Aorta (tissue), 5 donors: Measurements from ENCODE around the gene SDF2L1. TPM values are rescaled to one million over a fixed set of nuclear protein-coding genes. Genes with fewer than 3 reads are reported as not detected.
"Not testable (repeated sequence)": the region's sequence is repeated elsewhere in the genome, so short reads cannot be mapped to it uniquely, and the experiment has no call there.

Experiments used
- ATAC-seq: fragments of 200-7000 bp; cut with Tn5 transposase; one replicate; pipeline ENCODE4 v1.9.1; 2022; ENCODE audit warnings: moderate library complexity; ENCODE audit not compliant: low FRiP score
- DNase-seq, 2 donors: peaks; one replicate each; pipeline ENCODE4 v3.0.0-alpha.2; 2020
- H3K27ac ChIP-seq, 2 donors: one replicate each; pipeline ENCODE4 v1.5.1; 2013; ENCODE audit warnings: low read length in 2 of 2, mild to moderate bottlenecking in 2 of 2, moderate library complexity in 2 of 2, control low read depth in 1 of 2, inconsistent platforms in 1 of 2, low read depth in 1 of 2
- H3K27me3 ChIP-seq, 2 donors: one replicate each; pipeline ENCODE4 v1.6.1; 2013; ENCODE audit warnings: control low read depth in 1 of 2, low read length in 1 of 2, mild to moderate bottlenecking in 1 of 2, moderate library complexity in 1 of 2; ENCODE audit not compliant: insufficient read depth in 2 of 2, control insufficient read depth in 1 of 2
- H3K36me3 ChIP-seq, 2 donors: one replicate each; pipeline ENCODE4 v1.6.1; 2013; ENCODE audit warnings: control low read depth in 1 of 2, low read length in 1 of 2, mild to moderate bottlenecking in 1 of 2; ENCODE audit not compliant: insufficient read depth in 2 of 2, control insufficient read depth in 1 of 2
- H3K4me1 ChIP-seq, 2 donors: one replicate each; pipeline ENCODE4 v1.6.1; 2013; ENCODE audit warnings: low read length in 2 of 2, control low read depth in 1 of 2, mild to moderate bottlenecking in 1 of 2, moderate library complexity in 1 of 2; ENCODE audit not compliant: insufficient read depth in 2 of 2, control insufficient read depth in 1 of 2
- H3K4me3 ChIP-seq, 2 donors: one replicate each; pipeline ENCODE4 v1.5.1; 2013; ENCODE audit warnings: low read length in 2 of 2, control low read depth in 1 of 2, mild to moderate bottlenecking in 1 of 2
- H3K9me3 ChIP-seq: one replicate; pipeline ENCODE4 v1.6.1; 2013; ENCODE audit warnings: mild to moderate bottlenecking, low read length; ENCODE audit not compliant: control insufficient read depth
- WGBS, 2 donors: extraction: QIAGEN DNeasy Blood & Tissue Kit; methylation state at CpG; one replicate each; pipeline ENCODE4 v1.1.7; 2013; 5-methylcytosine and 5-hydroxymethylcytosine counted together
- intact Hi-C, 2 donors: fragments of 100-400 bp; cut with DNase I; formaldehyde crosslinking; loops; one replicate each; pipeline versions ENCODE4 v1.14.2 to v1.15.0; 2022
- polyA plus RNA-seq, 2 donors: library from polyadenylated mRNA; stranded (reverse); fragments of 200-250 nt; gene quantifications; one replicate each; pipeline ENCODE4 v1.2.3, GENCODE V29; 2013
- total RNA-seq, 2 donors: library from RNA; stranded (reverse); fragmentation: NEBNext Ultra II Directional; extraction: Animal tissue kit (Norgen Biotek cat#: 25700); gene quantifications; one replicate each; pipeline ENCODE4 v1.2.1, GENCODE V29; 2021
- donor health status: healthy with polysubstance abuse.
- donor health status: Bipolar disorder and iron deficiency.
- donor health status: DM: no; HTN: no; CAD: no.
- donor health status: DM: no; HTN: no; CAD: no.
- donor health status: DM: yes; HTN: yes; CAD: no.

SDF2L1 gene
- total and polyA plus RNA-seq, 4 donors: 16.7 to 38.7 (median 29.7) TPM

- Histone ChIP-seq H3K4me1 (no peaks in the 10 kb centered on the region), H3K9me3 (no peaks in the 10 kb centered on the region), H3K4me3 (no peak overlapping the region), H3K27me3 (no peaks in the 10 kb centered on the region), H3K36me3 (no peaks in the 10 kb centered on the region), H3K27ac (no peak overlapping the region)
- DNase-seq (no peak), ATAC-seq (no peak)
- intact Hi-C loops: no loop called here
- WGBS, 2 donors: 95 to 97% methylated on average over 18 of the region's 18 CpGs
These were observed 9.2 kb upstream of the SDF2L1 start for GRCh38 chr22:21632931-21633330.

GRCh38 chr22:21633481-21633880 lies 8.6 kb upstream of the SDF2L1 start:
- Histone ChIP-seq H3K9me3 (no peaks in the 10 kb centered on the region), H3K36me3 (no peaks in the 10 kb centered on the region), H3K27me3 (no peaks in the 10 kb centered on the region), H3K27ac (no peak overlapping the region), H3K4me1 (no peaks in the 10 kb centered on the region), H3K4me3 (no peak overlapping the region)
- intact Hi-C loops: no loop called here
- WGBS, 2 donors: 93 to 94% methylated on average over 4 of the region's 4 CpGs
- DNase-seq: no peak
- ATAC-seq: no peak

GRCh38 chr22:21634081-21634480 lies 8.0 kb upstream of the SDF2L1 start:
- Histone ChIP-seq H3K9me3 (no peaks in the 10 kb centered on the region), H3K4me1 (no peaks in the 10 kb centered on the region), H3K27ac (no peak overlapping the region), H3K27me3 (no peaks in the 10 kb centered on the region), H3K4me3 (no peak overlapping the region), H3K36me3 (no peaks in the 10 kb centered on the region)
- ATAC-seq (no peak), DNase-seq (no peak)
- 94 to 97% methylated on average over 16 of the region's 16 CpGs for WGBS, 2 donors
- intact Hi-C loops: no loop called here

DNA sequence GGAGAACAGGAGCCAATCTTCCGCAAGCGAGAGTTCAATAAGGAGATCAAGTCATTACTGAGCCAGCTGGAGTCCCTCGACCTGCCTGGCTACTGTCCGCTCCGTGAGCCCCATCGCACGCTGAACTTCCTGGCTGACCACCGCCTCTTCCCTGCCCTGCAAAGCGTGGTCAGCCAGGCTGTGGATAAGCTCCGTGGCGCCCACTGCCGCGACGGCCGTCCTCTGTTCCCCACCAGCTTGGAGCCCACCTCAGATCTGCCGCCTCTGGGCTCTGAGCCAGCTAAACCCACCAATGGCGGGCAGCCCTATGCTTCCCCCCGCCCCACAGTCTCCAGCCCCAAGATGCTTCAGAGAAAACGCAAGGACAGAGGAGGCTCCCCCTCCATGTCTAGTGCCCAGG lies 7.3 kb upstream of the SDF2L1 start:
- no peaks in the 10 kb centered on the region for H3K9me3 ChIP-seq
- no peak overlapping the region for H3K4me3 ChIP-seq
- H3K36me3 ChIP-seq: no peaks in the 10 kb centered on the region
- 90 to 92% methylated on average over 19 of the region's 19 CpGs for WGBS, 2 donors
- H3K27ac ChIP-seq: no peak overlapping the region
- no peaks in the 10 kb centered on the region for H3K27me3 ChIP-seq
- DNase-seq (no peak), ATAC-seq (no peak)
- intact Hi-C loops: no loop called here
- no peaks in the 10 kb centered on the region for H3K4me1 ChIP-seq

GRCh38 chr22:21635771-21636510 lies 6.2 kb upstream of the SDF2L1 start:
- no peak overlapping the region for H3K27ac ChIP-seq
- intact Hi-C loops: no loop called here

GRCh38 chr22:21636629-21637218 lies 5.4 kb upstream of the SDF2L1 start:
- 94 to 95% methylated on average over 17 of the region's 17 CpGs for WGBS, 2 donors
- DNase-seq (no peak), ATAC-seq (no peak)
- Histone ChIP-seq H3K36me3 (no peaks in the 10 kb centered on the region), H3K9me3 (no peaks in the 10 kb centered on the region), H3K4me3 (no peak overlapping the region), H3K4me1 (no peaks in the 10 kb centered on the region), H3K27ac (no peak overlapping the region), H3K27me3 (no peaks in the 10 kb centered on the region)
- intact Hi-C loops: no loop called here

More at GRCh38 chr22:21635771-21636510, 6.2 kb upstream of the SDF2L1 start:
- no peaks in the 10 kb centered on the region for H3K36me3 ChIP-seq
- H3K4me1 ChIP-seq: no peaks in the 10 kb centered on the region
- DNase-seq (no peak), ATAC-seq (no peak)
- H3K4me3 ChIP-seq: no peak overlapping the region
- 87 to 91% methylated on average over 14 to 15 of the region's 15 CpGs for WGBS, 2 donors
- no peaks in the 10 kb centered on the region for H3K9me3 ChIP-seq
- no peaks in the 10 kb centered on the region for H3K27me3 ChIP-seq

DNA sequence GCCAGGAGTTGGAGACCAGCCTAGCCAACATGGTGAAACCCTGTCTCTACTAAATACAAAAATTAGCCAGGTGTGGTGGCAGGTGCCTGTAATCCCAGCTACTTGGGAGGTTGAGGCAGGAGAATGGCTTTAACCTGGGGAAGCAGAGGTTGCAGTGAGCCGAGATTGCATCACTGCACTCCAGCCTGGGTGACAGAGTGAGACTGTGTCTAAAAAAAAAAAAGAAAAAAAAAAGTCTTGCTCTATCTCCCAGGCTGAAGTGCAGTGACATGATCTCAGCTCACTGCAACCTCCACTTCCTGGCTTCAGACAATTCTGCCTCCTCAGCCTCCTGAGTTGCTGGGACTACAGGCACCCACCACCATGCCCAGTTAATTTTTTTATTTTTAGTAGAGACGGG lies 4.7 kb upstream of the SDF2L1 start:
- H3K4me1 ChIP-seq, DNase-seq, H3K36me3 ChIP-seq, H3K4me3 ChIP-seq, H3K9me3 ChIP-seq, ATAC-seq, intact Hi-C loops, H3K27ac ChIP-seq, H3K27me3 ChIP-seq: not testable (repeated sequence)
- WGBS, 2 donors: 89% methylated on average over 2 of the region's 2 CpGs

GRCh38 chr22:21639359-21639758 lies 2.7 kb upstream of the SDF2L1 start:
- no peaks in the 10 kb centered on the region for H3K4me1 ChIP-seq
- H3K4me3 ChIP-seq: no peak overlapping the region
- no peak for ATAC-seq
- no peaks in the 10 kb centered on the region for H3K9me3 ChIP-seq
- H3K27ac ChIP-seq: no peak overlapping the region
- intact Hi-C loops: no loop called here
- H3K36me3 ChIP-seq: no peaks in the 10 kb centered on the region
- no peaks in the 10 kb centered on the region for H3K27me3 ChIP-seq
- no peak for DNase-seq
- WGBS, 2 donors: 87 to 90% methylated on average over 4 of the region's 4 CpGs

GRCh38 chr22:21640810-21641209 lies 1.3 kb upstream of the SDF2L1 start:
- 83 to 92% methylated on average over 5 of the region's 5 CpGs for WGBS, 2 donors
- no peak overlapping the region for H3K4me3 ChIP-seq
- no peaks in the 10 kb centered on the region for H3K4me1 ChIP-seq
- H3K27ac ChIP-seq: no peak overlapping the region
- H3K36me3 ChIP-seq: no peaks in the 10 kb centered on the region
- no peaks in the 10 kb centered on the region for H3K27me3 ChIP-seq
- ATAC-seq (no peak), DNase-seq (no peak)
- intact Hi-C loops: no loop called here
- H3K9me3 ChIP-seq: no peaks in the 10 kb centered on the region
